Endothelial cell of umbilical vein (primary cell): ENCODE measurements around the gene LSM3. TPM values are rescaled to one million over a fixed set of nuclear protein-coding genes. Genes with fewer than 3 reads are reported as not detected.

Source experiments
- BruUV-seq: library from RNA; stranded (reverse); fragments of 400-500 nt; replicated peaks from 2 replicates; lab custom pipeline; 2021; lab: Mats Ljungman, UMichigan
- CTCF ChIA-PET: fragments of 300-600, 350-600 bp; sonication (Branson Sonifier 250); formaldehyde crosslinking; loops from one replicate; lab custom pipeline; 2021; ENCODE audit warnings: antibody characterized with exemption, inconsistent platforms; lab: Charles Lee
- POLR2A ChIA-PET: fragments of 300-600, 350-600 bp; sonication (Branson Sonifier 250); formaldehyde crosslinking; loops from one replicate; lab custom pipeline; 2021; ENCODE audit warnings: antibody characterized with exemption, inconsistent platforms; lab: Charles Lee
- DNase-seq: peaks from one replicate; pipeline ENCODE4 v3.0.0-alpha.2; 2011; ENCODE audit warnings: low read depth, low spot score
- FAIRE-seq: peaks from 2 replicates; lab custom pipeline; 2011; peaks lifted over from hg19 to GRCh38; lab: Jason Lieb, UNC
- H2AFZ ChIP-seq: 2 replicates; pipeline ENCODE4 v1.6.0; 2012; ENCODE audit warnings: low read depth, low read length, control low read depth, inconsistent platforms
- H3K27ac ChIP-seq: 2 replicates; pipeline ENCODE4 v1.5.1; 2011; ENCODE audit warnings: low read depth, mild to moderate bottlenecking, control low read depth, low read length, moderate library complexity; ENCODE audit not compliant: insufficient read depth
- H3K27me3 ChIP-seq, 2 experiments: 2 replicates each; pipeline versions ENCODE4 v1.6.0 to v1.6.1; 2011; ENCODE audit warnings: low read length in 2 of 2, mixed read lengths in 1 of 2; ENCODE audit not compliant: control insufficient read depth in 2 of 2, insufficient read depth in 2 of 2
- H3K36me3 ChIP-seq, 2 experiments: 2 replicates in 1 of 2; 3 replicates in 1 of 2; pipeline ENCODE4 v1.5.1; 2011; ENCODE audit warnings: low read length in 2 of 2, mild to moderate bottlenecking in 1 of 2, moderate library complexity in 1 of 2; ENCODE audit not compliant: control insufficient read depth in 2 of 2, insufficient read depth in 2 of 2; ENCODE audit errors: extremely low read depth in 1 of 2
- H3K4me1 ChIP-seq: 3 replicates; pipeline ENCODE4 v1.5.1; 2011; ENCODE audit warnings: mild to moderate bottlenecking, low read length; ENCODE audit not compliant: control insufficient read depth, insufficient read depth; ENCODE audit errors: extremely low read depth
- H3K4me2 ChIP-seq: 2 replicates; pipeline ENCODE4 v1.6.1; 2011; ENCODE audit warnings: low read length, control low read depth, mixed read lengths; ENCODE audit not compliant: insufficient read depth
- H3K4me3 ChIP-seq, 3 experiments: fragments of 200-600 bp in 1 of 3; sonication (generic), shearing (Covaris generic) in 1 of 3; replicated peaks in 1 of 3; 2 replicates each; pipeline ENCODE4 v1.5.1; 2011 to 2016; ENCODE audit warnings: control low read depth in 3 of 3, low read length in 3 of 3, mild to moderate bottlenecking in 2 of 3, inconsistent platforms in 1 of 3, low read depth in 1 of 3, moderate library complexity in 1 of 3; ENCODE audit not compliant: insufficient read depth in 1 of 3
- H3K79me2 ChIP-seq: 2 replicates; pipeline ENCODE4 v1.6.0; 2012; ENCODE audit warnings: low read length, inconsistent platforms; ENCODE audit not compliant: control insufficient read depth, insufficient read depth
- H3K9ac ChIP-seq: replicated peaks from 2 replicates; pipeline ENCODE3; 2011; ENCODE audit warnings: low read length, control low read depth; ENCODE audit not compliant: insufficient read depth; ENCODE audit errors: extremely low read depth
- H3K9me1 ChIP-seq: replicated peaks from 3 replicates; pipeline ENCODE4 v1.6.0; 2011; ENCODE audit warnings: mild to moderate bottlenecking, low read length; ENCODE audit not compliant: control insufficient read depth, insufficient read depth; ENCODE audit errors: extremely low read depth
- H3K9me3 ChIP-seq: replicated peaks from 2 replicates; pipeline ENCODE4 v1.5.1; 2012; ENCODE audit warnings: low read length, inconsistent platforms; ENCODE audit not compliant: control insufficient read depth, insufficient read depth
- H4K20me1 ChIP-seq: replicated peaks from 2 replicates; pipeline ENCODE3; 2011; ENCODE audit warnings: mild to moderate bottlenecking, low read length; ENCODE audit not compliant: control insufficient read depth, insufficient read depth; ENCODE audit errors: extremely low read depth
- CTCF ChIP-seq, 2 donors: IDR thresholded peaks; 1 replicate in 1 of 2; 2 replicates in 1 of 2; pipeline ENCODE4 v1.5.1; 2011; ENCODE audit warnings: low read length in 2 of 2, mild to moderate bottlenecking in 2 of 2, moderate library complexity in 2 of 2, control low read depth in 1 of 2, inconsistent platforms in 1 of 2, low read depth in 1 of 2; ENCODE audit not compliant: insufficient read depth in 1 of 2; ENCODE audit errors: extremely low read depth in 1 of 2
- EZH2 ChIP-seq: IDR thresholded peaks from 2 replicates; pipeline ENCODE4 v1.6.1; 2012; ENCODE audit warnings: borderline replicate concordance, low read depth, mild to moderate bottlenecking, moderate library complexity, low read length, inconsistent platforms; ENCODE audit not compliant: severe bottlenecking
- FOS ChIP-seq: IDR thresholded peaks from 2 replicates; pipeline ENCODE4 v1.6.1; 2011; ENCODE audit warnings: mild to moderate bottlenecking, low read length, moderate library complexity, borderline replicate concordance; ENCODE audit not compliant: insufficient read depth
- GATA2 ChIP-seq: IDR thresholded peaks from 2 replicates; pipeline ENCODE4 v1.7.0; 2011; ENCODE audit warnings: low read depth, mild to moderate bottlenecking, moderate library complexity, mixed read lengths, low read length; ENCODE audit not compliant: insufficient read length, insufficient read depth
- JUN ChIP-seq: IDR thresholded peaks from 2 replicates; pipeline ENCODE4 v1.6.1; 2011; ENCODE audit warnings: borderline replicate concordance, low read depth; ENCODE audit not compliant: insufficient read length, insufficient read depth
- MAX ChIP-seq: IDR thresholded peaks from 2 replicates; pipeline ENCODE4 v1.6.1; 2011; ENCODE audit not compliant: insufficient read depth, insufficient read length
- MYC ChIP-seq: IDR thresholded peaks from one replicate; pipeline ENCODE4 v1.6.1; 2011; ENCODE audit warnings: mild to moderate bottlenecking, low read depth, low read length
- POLR2A ChIP-seq: IDR thresholded peaks from 2 replicates; pipeline ENCODE4 v1.6.1; 2012; ENCODE audit warnings: low read depth, mild to moderate bottlenecking, control low read depth, low read length
- POLR2AphosphoS5 ChIP-seq: IDR thresholded peaks from 2 replicates; pipeline ENCODE4 v1.6.1; 2012; ENCODE audit warnings: low read depth, mild to moderate bottlenecking, control low read depth, low read length, moderate library complexity; ENCODE audit not compliant: insufficient read depth
- dilution Hi-C: fragments of 300-500 bp; cut with MboI; formaldehyde crosslinking; loops from one replicate; pipeline ENCODE4 v1.15.0; 2019; ENCODE audit warnings: low sequenced_read_pairs; ENCODE audit not compliant: extremely low pct_ligation_motif_present
- intact Hi-C: fragments of 100-400 bp; cut with micrococcal nuclease; formaldehyde crosslinking; loops from one replicate; pipeline ENCODE4 v1.10.0; 2022
- polyA plus RNA-seq, 4 experiments: library from polyadenylated mRNA; depleted of rRNA in 3 of 4; stranded (reverse) in 3 of 4; unstranded in 1 of 4; fragments of >200 nt; gene quantifications; 2 replicates each; pipeline versions ENCODE4 v1.2.1 to v1.2.3, GENCODE V29; 2011 to 2012; ENCODE audit warnings: missing spikeins in 1 of 4
- total RNA-seq: library from RNA; stranded (reverse); gene quantifications from 2 replicates; pipeline ENCODE4 v1.2.3, GENCODE V29; 2021

The LSM3 gene
- total and polyA plus RNA-seq, 2 donors (not counting 3 experiments of a cell fraction or from before 2014, with no cell fraction given), result 4.4 to 13.0 TPM

- Histone ChIP-seq H3K9me3 (no peaks in the 10 kb centered on the region), H3K4me2 (no peak overlapping the region), H3K9ac (no peak overlapping the region), H3K27me3 (peaks cover 0 to 2% of the 10 kb centered on the region in 2 experiments), H2AFZ (no peak overlapping the region), H3K9me1 (no peaks in the 10 kb centered on the region), H3K79me2 (no peaks in the 10 kb centered on the region), H4K20me1 (no peaks in the 10 kb centered on the region), H3K4me3 (no peak overlapping the region), H3K27ac (no peak overlapping the region), H3K4me1 (no peaks in the 10 kb centered on the region), H3K36me3 (no peaks in the 10 kb centered on the region)
- no TSS peak for BruUV-seq
- POLR2A ChIA-PET, result no interaction called here
- TF ChIP-seq JUN (no peak), MAX (no peak), POLR2A (no peak), FOS (no peak), POLR2AphosphoS5 (no peak), MYC (no peak), GATA2 (no peak), EZH2 (no peak), CTCF (IDR thresholded peaks at IDR 0.05; ENCODE audit: extremely low read depth in 1 of 2, insufficient read depth in 1 of 2, low read depth in 1 of 2, low read length in 2 of 2) (no peak)
- DNase-seq (no peak), FAIRE-seq (no peak)
- dilution Hi-C loops (no loop called here), intact Hi-C loops (no loop called here)
- CTCF ChIA-PET, result interaction anchor here (1.1 kb wide), 1 partner anchor 13 kb away, joined by 3 read pairs; no protein-coding TSS in a partner anchor
Observed at GRCh38 chr3:14248477-14248848, 69.8 kb downstream of the LSM3 start.
